HG03342 (cell line): ENCODE results near the gene ZNF682.
A peak's percentile ranks its signal among the peaks of the same experiment; 100 is the strongest.
"Not testable (repeated sequence)": the region's sequence is repeated elsewhere in the genome, so short reads cannot be mapped to it uniquely, and the experiment has no call there.

ENCODE experiments used
- ATAC-seq: cut with Tn5 transposase; IDR thresholded peaks from one replicate; pipeline ENCODE4 v1.9.1; 2021; ENCODE audit warnings: mild to moderate bottlenecking, moderate library complexity; ENCODE audit not compliant: unreplicated experiment

The ZNF682 gene

DNA sequence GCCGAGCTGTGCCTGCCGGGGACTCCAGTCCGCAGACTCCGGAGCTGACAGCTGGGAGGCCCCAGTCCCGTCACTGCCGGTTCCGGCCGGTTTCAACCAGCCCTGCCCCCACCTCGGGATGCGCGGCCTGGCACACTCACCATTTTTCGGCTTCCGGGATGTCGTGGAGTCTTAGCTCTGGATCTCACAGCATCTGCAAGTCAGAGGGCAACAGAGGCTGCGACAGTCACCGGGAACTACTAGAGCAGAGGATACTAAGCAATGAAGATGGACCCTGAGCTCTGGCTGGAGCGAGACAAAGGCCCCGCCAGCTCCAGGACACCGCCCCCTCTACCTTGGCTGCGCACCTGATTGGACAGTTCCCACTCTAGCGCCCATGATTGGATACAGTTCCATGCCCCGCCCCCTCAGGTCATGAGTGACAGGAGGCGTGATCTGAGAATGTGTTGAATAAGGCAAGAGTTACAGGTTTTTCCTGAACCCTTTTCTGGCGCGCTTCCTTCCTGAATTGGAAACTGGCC lies at the start of gene ZNF682:
ZNF682 (minus strand) TSS at position 303 of the 521 bp plus-strand sequence; CDS start at position 143, 160 bp downstream.
- peak; percentile 98 for ATAC-seq

DNA sequence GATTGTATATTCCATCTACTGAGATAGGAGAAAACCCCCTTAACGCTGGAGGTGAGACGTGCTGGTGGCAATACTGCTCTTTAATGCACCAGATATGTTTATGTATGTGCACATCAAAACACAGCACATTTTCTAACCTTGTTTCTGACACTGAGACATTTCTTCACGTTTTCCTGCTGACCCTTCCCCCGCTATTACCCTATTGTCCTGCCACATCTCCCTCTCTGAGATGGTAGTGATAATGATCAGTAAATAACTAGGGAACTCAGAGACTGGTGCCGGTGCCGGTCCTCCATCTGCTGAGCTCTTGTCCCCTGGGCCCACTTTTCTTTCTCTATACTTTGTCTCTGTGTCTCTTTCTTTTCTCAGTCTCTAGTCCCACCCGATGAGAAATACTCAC lies 43.6 kb upstream of the ZNF682 start:
- not testable (repeated sequence) for ATAC-seq

DNA sequence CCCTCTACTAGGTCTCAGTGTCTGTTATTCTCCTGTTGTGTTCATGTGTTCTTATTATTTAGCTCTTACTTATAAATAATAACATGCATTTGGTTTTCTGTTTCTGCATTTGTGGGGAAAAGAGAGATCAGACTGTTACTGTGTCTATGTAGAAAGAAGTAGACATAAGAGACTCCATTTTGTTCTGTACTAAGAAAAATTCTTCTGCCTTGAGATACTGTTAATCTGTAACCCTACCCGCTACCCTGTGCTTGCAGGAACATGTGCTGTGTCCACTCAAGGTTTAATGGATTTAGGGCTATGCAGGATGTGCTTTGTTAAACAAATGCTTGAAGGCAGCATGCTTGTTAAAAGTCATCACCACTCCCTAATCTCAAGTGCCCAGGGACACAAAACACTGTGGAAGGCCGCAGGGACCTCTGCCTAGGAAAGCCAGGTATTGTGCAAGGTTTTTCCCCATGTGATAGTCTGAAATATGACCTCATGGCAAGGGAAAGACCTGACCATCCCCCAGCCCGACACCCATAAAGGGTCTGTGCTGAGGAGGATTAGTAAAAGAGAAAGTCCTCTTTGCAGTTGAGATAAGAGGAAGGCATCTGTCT lies 43.0 kb upstream of the ZNF682 start:
- ATAC-seq = not testable (repeated sequence)

DNA sequence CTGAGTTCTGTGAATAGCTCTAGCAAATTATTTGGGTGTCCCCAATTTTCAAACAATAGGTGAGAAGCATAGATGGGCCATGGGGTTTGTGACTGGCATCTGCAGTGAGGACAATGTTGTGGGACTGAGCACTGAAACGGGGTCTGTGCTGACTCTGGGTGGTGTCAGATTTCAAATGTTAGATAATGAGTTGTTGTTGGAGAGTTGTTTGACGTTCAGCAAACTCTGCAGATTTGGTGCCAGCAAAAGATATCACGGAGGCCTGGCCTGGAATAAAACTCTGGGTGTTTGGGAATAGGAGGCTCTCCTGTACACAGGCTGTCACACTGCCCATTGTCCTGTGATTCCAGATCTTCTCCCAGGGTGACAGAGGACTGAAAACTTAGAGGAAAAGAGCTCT lies 41.4 kb upstream of the ZNF682 start:
- ATAC-seq = no peak

DNA sequence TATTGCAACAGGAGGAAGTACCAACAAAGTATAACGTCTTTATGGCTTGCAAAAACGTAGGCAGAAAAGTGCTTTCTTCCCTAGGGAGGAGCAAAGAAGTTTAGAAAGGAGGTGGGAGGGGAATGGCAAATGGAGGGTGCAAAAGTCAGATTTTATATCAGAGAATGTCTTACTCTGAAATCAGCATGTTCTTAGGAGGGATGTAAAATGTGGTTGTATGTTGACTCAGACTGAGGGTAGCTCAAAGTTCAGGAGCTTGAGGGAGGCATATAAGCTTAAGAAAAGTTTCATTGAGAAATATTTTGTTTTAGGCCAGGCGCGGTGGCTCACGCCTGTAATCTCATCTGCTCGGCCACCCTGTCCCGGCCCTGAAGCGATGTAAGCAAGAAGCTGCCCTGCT lies 40.2 kb upstream of the ZNF682 start:
- no peak for ATAC-seq

DNA sequence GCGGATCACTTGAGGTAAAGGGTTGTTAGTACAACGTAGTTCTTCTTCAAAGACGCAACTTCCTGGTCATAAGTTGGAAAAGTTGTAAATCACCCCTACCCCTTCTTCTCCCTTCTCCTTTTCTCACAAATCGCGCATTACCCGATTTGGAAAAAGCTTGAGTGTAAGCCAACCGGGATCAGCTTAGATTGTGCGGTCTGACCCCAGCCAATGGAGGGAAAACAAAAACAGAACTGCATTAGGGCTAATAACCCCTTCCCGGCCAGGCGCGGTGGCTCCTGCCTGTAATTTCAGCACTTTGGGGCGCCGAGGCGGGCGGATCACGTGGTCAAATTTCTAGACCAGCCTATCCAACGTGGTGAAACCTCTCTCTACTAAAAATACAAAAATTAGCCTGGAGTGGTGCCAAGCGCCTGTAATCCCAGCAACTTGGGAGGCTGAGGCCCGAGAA lies 39.3 kb upstream of the ZNF682 start:
- ATAC-seq = peak; percentile 8

DNA sequence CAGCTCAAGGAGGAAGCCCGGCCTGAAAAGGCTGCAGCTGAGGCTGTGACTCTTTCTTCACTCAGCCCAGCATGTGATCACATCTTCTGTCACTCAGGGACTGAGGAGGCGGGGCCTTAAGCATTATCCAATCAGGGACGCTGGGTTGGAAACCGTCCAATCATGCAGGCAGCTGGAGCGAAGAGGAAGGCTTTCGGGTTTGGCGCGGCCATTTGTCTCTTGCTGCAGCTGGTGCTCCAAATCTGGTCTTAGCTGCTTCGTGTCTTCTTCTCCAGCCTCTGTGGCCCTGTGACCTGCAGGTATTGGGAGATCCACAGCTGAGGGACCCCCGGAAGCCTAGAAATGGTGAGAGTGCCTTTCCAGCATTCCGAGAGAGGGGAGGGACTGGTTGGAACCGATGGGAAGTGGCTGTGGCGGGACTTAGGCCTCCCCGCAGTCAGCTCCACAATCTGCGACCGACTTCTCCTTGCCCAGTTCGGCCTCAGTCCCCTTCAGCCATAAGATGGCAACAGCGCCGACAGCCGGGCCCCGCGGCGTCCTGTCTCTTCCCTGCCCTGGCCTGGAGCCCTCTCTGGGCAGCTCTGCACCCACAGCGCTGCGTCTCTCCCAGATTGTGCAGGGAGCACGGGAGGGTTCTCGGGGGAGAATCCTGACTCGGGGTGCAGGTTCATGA lies 38.6 kb upstream of the ZNF682 start, which contains the start of gene ZNF90:
ZNF90 (plus strand) TSS at position 210 of the 673 bp plus-strand sequence; CDS start at position 343, 133 bp downstream.
- ATAC-seq = peak; percentile 97

DNA sequence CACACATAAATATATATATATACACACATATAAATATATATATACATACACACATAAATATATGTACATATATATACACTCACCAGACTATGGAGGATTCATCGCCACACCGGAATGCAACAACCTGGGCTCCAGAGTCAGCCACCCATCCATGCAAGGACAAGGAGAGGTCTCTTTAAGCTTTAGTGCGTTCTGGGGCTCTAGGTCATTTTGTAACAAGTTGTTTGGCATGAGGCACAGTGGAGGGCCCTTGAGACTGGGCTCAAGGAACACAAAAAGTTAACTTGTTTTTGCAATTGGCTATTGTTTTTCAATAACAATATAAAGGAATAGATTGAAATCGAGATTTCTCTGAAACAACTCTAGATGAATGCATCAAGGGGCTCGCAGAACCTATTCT lies 33.6 kb upstream of the ZNF682 start:
- ATAC-seq = no peak

DNA sequence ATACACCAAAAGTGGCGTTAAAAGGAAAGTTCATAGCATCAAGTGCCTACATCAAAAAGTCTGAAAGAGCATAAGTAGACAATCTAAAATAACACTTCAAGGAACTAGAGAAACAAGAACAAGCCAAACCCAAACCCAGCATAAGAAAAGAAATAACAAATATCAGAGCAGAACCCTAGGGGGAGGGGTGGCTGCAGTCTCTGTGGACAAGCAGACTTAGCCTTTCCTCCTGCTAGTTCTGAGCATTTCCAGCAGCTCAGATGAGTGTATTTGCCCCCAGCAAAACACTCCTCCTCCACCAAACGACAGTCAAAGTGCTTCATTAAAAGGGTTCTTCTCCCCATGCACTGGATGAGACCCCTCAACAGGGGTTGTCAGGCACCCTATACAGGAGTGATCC lies 31.4 kb upstream of the ZNF682 start:
- no peak for ATAC-seq

DNA sequence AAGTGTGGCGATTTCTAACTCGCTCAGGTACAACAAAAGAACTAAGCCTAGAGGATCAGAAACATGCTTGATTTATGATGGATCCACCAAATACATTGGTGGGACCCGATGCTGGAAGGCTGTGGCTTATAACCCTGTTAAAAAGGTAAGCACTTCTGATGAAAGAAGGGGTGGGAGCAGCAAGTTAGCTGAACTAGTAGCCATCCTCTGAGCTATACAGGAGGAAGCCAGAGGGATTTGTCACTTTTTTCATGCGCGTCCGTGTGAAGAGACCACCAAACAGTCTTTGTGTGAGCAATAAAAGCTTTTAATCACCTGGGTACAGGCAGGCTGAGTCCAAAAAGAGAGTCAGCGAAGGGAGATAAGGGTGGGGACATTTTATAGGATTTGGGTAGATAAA lies 29.3 kb upstream of the ZNF682 start:
- ATAC-seq = not testable (repeated sequence)

DNA sequence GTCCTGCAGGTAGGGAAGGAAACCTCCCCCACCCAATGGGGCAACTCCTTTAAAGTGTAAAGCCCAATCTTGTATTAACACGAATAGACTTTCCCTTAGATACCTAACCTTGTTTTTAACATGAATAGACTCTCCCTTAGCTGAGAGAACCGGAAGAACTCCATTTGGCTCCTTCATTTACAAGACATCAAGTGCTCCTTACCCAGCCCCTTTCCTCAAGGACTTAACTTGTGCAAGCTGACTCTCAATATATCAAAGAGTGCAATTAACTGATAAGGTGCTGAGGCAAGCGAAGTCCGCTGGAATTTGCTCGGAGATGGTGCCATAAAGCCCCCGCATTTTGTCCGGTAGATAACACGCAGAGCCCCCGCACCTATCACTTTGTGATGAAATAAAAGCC lies 28.6 kb upstream of the ZNF682 start:
- ATAC-seq = no peak

DNA sequence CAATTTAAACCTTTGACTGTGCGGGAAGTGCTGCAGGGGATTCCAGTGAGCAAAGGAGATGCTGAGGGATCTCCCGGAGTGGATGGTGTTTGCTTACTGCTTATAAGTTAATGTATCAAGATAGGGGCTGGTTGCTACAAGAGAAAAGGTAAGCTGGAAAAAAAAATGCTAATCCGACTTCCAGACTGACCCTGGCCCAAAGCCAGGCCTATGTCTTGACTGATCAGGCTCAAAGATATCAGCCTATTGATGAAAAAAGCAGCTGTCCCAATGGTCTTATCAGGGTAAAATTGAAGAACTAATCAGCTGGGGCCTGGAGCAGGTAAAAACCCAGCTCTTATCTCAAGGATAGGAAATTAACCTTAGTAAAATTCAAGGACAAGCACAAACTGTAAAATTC lies 27.6 kb upstream of the ZNF682 start:
- ATAC-seq = no peak

DNA sequence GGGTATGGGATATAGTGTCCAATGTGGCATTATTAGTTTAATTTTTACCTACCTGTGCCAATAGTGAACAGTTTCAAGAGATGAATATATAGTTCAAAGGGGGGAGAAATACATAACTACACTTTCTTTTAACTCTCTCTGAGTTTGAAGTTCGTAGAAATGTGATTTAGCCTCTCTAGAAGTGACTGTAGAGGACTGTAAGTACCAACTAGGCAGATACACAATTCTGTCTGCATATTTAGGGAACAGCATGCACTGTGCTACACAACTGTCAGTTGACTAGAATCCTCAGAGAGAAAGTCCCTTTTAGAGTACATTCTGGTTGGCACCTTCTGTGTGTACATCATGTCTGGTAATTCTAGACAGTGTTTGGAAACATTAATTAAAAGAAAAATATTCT lies 21.0 kb upstream of the ZNF682 start:
- no peak for ATAC-seq

DNA sequence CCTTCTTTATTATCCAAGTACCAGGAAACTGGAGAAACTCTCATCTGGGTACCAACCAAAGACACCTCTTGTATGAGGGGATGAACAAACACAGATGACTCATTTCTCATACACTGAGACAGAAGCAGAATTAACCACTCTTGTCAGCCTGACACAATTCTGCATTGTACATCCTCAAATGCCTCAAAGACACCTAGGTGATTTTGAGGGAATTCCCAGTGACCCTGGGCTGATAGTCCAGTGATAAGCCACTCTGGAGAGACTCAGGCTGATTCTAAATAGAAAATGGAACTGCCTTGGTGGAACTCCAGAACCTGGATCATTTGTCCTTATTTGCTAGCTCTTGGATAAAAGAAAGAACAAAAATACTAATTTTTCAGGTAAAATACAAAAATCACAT lies 19.4 kb upstream of the ZNF682 start:
- not testable (repeated sequence) for ATAC-seq

DNA sequence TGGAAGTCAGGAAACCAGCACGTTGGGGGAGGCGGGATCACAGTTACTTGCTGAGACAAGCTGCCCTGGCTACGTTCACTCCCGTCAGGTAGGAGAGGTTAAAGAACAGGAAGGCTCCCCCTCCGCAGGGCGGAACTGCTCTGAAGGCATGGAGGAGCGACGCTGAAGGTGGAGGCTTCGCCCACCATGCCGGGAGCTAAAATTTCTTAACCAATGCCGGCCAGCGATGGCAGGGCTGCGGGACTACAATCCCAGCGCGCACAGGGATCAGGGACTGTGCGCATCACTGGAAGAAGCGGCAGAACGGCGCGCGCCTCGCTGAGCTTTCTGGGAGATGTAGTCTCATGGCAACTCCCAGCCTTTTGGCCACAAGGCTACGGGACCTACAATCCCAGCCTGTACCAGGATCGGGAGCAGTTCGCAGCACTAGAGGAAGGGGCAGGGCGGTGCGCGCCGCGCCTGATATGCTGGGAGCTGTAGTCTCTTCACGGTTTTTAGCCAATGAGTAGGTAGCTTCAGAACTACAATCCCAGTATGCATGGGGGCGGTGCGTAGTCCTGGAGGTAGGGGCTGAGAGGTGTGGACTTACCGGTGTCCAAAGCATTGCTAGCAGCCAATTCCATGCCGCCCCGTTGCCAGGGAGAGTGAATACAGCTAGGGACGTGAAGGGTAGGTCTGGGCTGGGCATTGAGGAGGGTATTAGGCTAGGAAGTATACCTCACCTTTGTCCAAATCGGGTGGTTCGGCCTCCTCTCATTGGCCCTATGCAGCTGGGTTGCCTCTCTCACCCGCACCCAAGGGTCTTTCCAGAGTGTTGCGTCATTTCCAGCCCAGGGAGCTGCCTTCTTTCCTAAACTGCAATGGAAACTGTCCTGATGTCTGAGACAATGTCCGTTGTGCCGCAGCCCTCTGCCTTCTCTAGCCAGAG lies 12.8 kb upstream of the ZNF682 start:
- peak; percentile 93 for ATAC-seq

DNA sequence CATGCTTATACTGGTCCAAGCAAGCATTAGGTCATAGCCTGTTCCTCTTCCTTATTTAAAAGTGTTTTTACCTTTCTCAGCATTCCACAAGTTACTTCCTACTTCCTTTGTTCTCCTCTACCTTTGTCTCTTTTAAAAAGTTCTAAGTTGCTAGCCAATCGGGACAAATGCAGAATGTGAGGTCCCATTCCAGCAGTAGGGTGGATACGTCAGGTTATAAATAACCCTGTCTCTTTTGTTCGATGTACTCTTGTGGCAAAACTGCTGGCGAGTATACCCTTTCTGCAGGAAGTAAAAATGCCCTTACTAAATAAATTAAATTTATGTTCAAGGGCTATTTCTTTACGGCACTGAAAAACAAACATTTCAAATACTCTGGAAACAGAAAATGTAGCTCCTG lies 6.4 kb upstream of the ZNF682 start:
- not testable (repeated sequence) for ATAC-seq

DNA sequence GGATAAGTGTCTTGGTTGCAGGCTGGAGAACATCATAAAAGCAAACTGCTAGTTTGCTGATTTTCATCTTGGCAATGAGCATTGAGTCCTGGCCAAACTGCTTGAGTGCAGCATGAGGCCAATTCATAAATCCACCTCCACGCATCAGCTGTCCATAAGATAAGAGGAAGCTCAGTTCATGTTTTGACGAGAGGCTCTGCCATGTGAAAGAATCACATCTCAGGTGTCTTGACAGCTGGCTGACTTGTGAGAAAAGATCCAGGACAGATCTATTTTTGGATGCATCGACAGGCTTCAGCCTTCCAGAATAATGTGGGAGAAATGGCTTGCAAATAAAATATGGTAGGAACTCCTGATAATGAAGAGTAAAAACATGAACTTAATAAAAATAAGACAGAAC lies 5.4 kb upstream of the ZNF682 start:
- ATAC-seq = no peak

DNA sequence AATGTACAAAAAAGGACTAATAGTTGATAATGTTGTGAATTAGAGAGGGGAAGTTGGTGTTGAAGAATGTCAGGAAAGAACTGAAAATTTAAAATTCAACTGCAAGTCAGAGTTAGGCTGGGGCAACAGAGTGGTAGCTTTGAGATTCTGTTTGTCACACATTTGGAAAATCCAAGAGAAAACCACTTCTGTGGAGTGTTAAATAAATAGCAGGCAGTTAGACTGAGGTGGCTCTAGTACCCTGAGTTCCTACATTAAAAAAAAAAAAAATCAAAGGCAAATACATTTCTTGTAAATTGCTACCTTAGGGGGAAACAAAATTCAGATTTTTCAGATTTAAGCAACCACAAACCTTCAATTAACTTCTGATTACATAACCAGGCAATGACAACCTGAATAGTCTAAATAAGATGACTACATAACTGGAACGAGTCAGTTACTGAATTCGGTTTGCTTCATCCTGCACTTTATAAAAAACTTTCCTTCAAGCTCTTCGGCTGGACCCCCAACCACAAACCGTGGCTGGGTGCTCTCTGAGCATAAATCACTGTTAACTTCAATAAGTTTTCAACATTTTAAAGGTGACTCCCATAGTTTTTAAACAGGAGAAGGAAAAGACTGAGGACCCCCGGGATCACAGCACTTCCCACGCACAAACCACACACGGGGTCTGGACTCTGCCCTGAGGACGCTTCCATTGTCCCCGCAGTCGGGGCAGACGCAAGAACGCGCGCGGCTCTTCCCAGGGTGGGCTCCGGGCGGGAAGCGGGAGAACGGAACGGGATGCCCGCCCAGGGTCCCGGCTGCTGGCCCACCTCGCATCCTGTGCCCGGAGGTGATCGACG lies 725 bp downstream of the ZNF682 start:
- ATAC-seq = no peak

DNA sequence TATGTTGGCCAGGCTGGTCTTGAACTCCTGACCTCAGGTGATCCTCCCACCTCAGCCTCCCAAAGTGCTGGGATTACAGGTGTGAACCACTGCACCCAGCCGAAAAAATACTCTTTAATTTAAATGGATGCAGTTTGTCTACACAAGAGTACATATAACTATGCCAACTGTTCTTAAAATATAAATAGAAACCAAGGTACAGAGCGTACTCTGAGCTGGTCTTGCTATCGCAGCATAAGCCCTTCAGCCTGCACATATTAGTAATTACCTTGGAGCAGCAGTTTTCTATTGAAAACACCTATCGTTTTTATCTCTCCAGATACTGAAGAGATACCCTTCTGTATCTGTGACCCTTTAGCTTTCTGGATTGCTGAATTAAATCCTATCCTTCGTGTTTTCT lies 3.4 kb downstream of the ZNF682 start:
- ATAC-seq = no peak

DNA sequence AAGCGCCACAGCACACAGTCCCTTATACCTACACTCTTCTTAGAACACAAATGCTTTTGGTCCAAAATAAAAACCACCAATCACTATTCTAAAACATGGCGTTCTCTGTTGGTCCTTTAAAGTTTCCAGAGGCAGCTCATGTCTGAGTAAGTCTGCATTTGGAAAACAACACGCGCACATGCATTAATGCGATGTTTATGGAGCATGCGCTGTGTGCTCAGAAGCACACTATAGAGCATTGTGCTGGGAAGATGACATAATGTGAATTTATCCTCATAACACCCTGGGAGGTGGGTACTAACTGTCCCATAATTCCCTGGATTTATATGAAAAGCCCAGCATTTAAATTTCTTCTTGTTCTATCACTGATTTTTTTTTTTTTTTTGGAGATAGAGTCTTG lies 10.7 kb downstream of the ZNF682 start:
- ATAC-seq = no peak
